ENCODE measurements around the gene PPM1H. TPM values are rescaled to one million over a fixed set of nuclear protein-coding genes. Genes with fewer than 3 reads are reported as not detected.

The PPM1H gene
- polyA plus RNA-seq, 1 of the 3 experiments (the other 2 are of a cell fraction) = 0.13 TPM

DNA sequence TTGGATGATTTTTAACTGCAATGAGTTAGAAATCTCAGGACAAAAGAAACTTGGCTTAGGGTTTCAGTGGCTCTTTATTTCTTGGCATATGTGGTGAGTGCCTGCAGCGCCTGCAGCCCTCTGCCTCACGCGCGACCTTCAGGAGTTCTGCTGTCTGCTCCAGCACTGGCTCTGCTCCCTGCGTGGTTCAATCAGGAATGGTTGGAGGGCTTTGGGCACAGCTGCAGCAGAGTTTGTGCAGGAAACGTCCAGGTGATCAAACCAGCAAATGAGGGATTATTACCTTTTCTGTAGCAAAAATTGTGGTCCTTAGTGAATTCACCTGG, 19.8 kb downstream of the PPM1H start:
- Histone ChIP-seq H3K4me3 (ENCODE audit: low read depth in 2 of 2, low read length in 1 of 2) (no peak overlapping the region), H3K27ac (ENCODE audit: low read depth in 2 of 2, low read length in 1 of 2) (no peak overlapping the region), H3K79me2 (ENCODE audit: insufficient read depth) (no peaks in the 10 kb centered on the region), H2AFZ (ENCODE audit: low read depth) (no peak overlapping the region), H4K20me1 (ENCODE audit: insufficient read depth) (no peaks in the 10 kb centered on the region), H3K4me1 (ENCODE audit: control insufficient read depth in 1 of 2, insufficient read depth in 2 of 2, low read depth in 1 of 2, low read length in 1 of 2) (no peaks in the 10 kb centered on the region; a peak in 1 of 4 replicates), H3K27me3 (ENCODE audit: insufficient read depth) (peaks cover 53% of the 10 kb centered on the region; the same call in 1 of the 2 replicates), H3K36me3 (replicated peaks in 1 of 2; ENCODE audit: control insufficient read depth in 1 of 2, insufficient read depth in 2 of 2, low read length in 1 of 2) (no peaks in the 10 kb centered on the region), H3K9ac (no peak overlapping the region), H3K4me2 (no peak overlapping the region), H3K9me3 (no peaks in the 10 kb centered on the region), H3F3A (replicated peaks; ENCODE audit: insufficient read depth) (no peaks in the 10 kb centered on the region), H3K9me2 (no peaks in the 10 kb centered on the region)
- 43% methylated on average over 6 of the region's 6 CpGs for WGBS (ENCODE audit: low lambda C conversion rate)
- TF ChIP-seq RXRA (IDR thresholded peaks at IDR 0.05; ENCODE audit: borderline replicate concordance, low read depth) (no peak), IRF3 (IDR thresholded peaks at IDR 0.05; ENCODE audit: low read depth, low read length) (no peak), YY1 (IDR thresholded peaks at IDR 0.05; ENCODE audit: low read depth) (no peak), MEF2A (IDR thresholded peaks at IDR 0.05; ENCODE audit: borderline replicate concordance, low read depth) (no peak), RAD21 (IDR thresholded peaks at IDR 0.05; ENCODE audit: low read length) (no peak)
- DNase-seq = no peak
- CTCF ChIA-PET = no interaction called here
- POLR2A ChIA-PET = no interaction called here

GRCh38 chr12:62914443-62915203, 20.3 kb downstream of the PPM1H start:
- Histone ChIP-seq H3K4me1 (ENCODE audit: control insufficient read depth in 1 of 2, insufficient read depth in 2 of 2, low read depth in 1 of 2, low read length in 1 of 2) (no peaks in the 10 kb centered on the region; a peak in 1 of 4 replicates), H3F3A (replicated peaks; ENCODE audit: insufficient read depth) (no peaks in the 10 kb centered on the region), H3K4me3 (ENCODE audit: low read depth in 2 of 2, low read length in 1 of 2) (no peak overlapping the region), H3K36me3 (replicated peaks in 1 of 2; ENCODE audit: control insufficient read depth in 1 of 2, insufficient read depth in 2 of 2, low read length in 1 of 2) (no peaks in the 10 kb centered on the region), H3K27ac (ENCODE audit: low read depth in 2 of 2, low read length in 1 of 2) (no peak overlapping the region), H3K4me2 (no peak overlapping the region), H3K9me3 (no peaks in the 10 kb centered on the region), H3K9me2 (no peaks in the 10 kb centered on the region), H4K20me1 (ENCODE audit: insufficient read depth) (no peaks in the 10 kb centered on the region), H3K27me3 (ENCODE audit: insufficient read depth) (peaks cover 57% of the 10 kb centered on the region; the same call in 1 of the 2 replicates), H3K79me2 (ENCODE audit: insufficient read depth) (no peaks in the 10 kb centered on the region), H3K9ac (no peak overlapping the region), H2AFZ (ENCODE audit: low read depth) (no peak overlapping the region)
- ChIA-PET CTCF (no interaction called here), POLR2A (no interaction called here)
- 44% methylated on average over 6 of the region's 7 CpGs for WGBS (ENCODE audit: low lambda C conversion rate)
- no peak for DNase-seq
- no peak for TF ChIP-seq CHD2 (IDR thresholded peaks at IDR 0.05; ENCODE audit: low read length, partially characterized antibody)
- no peak for TF ChIP-seq NFIC (IDR thresholded peaks at IDR 0.05; ENCODE audit: borderline replicate concordance)
- TF ChIP-seq CTCF (IDR thresholded peaks at IDR 0.05) = no peak
- TF ChIP-seq, protein P1, sequence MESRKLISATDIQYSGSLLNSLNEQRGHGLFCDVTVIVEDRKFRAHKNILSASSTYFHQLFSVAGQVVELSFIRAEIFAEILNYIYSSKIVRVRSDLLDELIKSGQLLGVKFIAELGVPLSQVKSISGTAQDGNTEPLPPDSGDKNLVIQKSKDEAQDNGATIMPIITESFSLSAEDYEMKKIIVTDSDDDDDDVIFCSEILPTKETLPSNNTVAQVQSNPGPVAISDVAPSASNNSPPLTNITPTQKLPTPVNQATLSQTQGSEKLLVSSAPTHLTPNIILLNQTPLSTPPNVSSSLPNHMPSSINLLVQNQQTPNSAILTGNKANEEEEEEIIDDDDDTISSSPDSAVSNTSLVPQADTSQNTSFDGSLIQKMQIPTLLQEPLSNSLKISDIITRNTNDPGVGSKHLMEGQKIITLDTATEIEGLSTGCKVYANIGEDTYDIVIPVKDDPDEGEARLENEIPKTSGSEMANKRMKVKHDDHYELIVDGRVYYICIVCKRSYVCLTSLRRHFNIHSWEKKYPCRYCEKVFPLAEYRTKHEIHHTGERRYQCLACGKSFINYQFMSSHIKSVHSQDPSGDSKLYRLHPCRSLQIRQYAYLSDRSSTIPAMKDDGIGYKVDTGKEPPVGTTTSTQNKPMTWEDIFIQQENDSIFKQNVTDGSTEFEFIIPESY (IDR thresholded peaks at IDR 0.05; ENCODE audit: borderline replicate concordance, low read depth) = no peak
- TF ChIP-seq SIN3A (IDR thresholded peaks at IDR 0.05; ENCODE audit: borderline replicate concordance, low read depth, low read length) = no peak
- TF ChIP-seq NRF1 (IDR thresholded peaks at IDR 0.05; ENCODE audit: low read depth, low read length) = no peak
- TF ChIP-seq GABPA (IDR thresholded peaks at IDR 0.05; ENCODE audit: low read depth) = no peak
- TF ChIP-seq MEF2A (IDR thresholded peaks at IDR 0.05; ENCODE audit: borderline replicate concordance, low read depth) = no peak
- no peak for TF ChIP-seq MXI1 (IDR thresholded peaks at IDR 0.05; ENCODE audit: low read depth, low read length)
- TF ChIP-seq, protein P2, sequence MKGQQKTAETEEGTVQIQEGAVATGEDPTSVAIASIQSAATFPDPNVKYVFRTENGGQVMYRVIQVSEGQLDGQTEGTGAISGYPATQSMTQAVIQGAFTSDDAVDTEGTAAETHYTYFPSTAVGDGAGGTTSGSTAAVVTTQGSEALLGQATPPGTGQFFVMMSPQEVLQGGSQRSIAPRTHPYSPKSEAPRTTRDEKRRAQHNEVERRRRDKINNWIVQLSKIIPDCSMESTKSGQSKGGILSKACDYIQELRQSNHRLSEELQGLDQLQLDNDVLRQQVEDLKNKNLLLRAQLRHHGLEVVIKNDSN (IDR thresholded peaks at IDR 0.05; ENCODE audit: borderline replicate concordance, low read depth) = no peak
- TF ChIP-seq PBX3 (IDR thresholded peaks at IDR 0.05) = no peak
- TF ChIP-seq YY1 (IDR thresholded peaks at IDR 0.05; ENCODE audit: low read depth) = no peak
- TF ChIP-seq USF2 (IDR thresholded peaks at IDR 0.05; ENCODE audit: borderline replicate concordance, low read depth, low read length) = no peak
- TF ChIP-seq FOSL2 (IDR thresholded peaks at IDR 0.05; ENCODE audit: borderline replicate concordance, low read depth) = no peak
- no peak for TF ChIP-seq RXRA (IDR thresholded peaks at IDR 0.05; ENCODE audit: borderline replicate concordance, low read depth)
- TF ChIP-seq GATA2 (CRISPR knock-in tag; IDR thresholded peaks at IDR 0.05) = no peak
